Measurements from ENCODE around the gene SERPINA4.

Gene SERPINA4

GRCh38 chr14:94592457-94592856 lies 31.2 kb downstream of the SERPINA4 start:
- TF ChIP-seq CTCF (IDR thresholded peaks at IDR 0.05): no peak
- TF ChIP-seq ZFX (IDR thresholded peaks at IDR 0.05; ENCODE audit: borderline replicate concordance): no peak
- no peak overlapping the region for H3K27ac ChIP-seq

DNA sequence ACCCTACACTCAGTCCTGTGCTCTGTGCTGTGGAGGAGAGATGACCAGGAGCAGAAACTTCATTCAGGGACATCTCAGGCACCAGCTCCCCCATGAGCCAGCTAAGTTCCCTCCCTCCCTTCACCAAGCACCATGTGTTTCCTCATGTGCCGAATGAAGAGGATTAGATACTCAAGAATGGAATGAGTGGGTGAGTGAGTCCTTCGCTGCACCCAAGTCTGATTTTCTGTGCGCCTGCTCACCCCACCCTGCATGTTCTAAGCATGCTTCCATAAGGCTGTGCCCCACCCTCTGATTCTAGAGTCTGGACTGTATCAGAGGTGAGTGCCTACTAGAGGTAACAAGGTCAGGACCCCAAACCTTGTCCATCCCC lies 32.1 kb downstream of the SERPINA4 start:
- no peak for TF ChIP-seq ZFX (IDR thresholded peaks at IDR 0.05; ENCODE audit: borderline replicate concordance)
- no peak for TF ChIP-seq CTCF (IDR thresholded peaks at IDR 0.05)

GRCh38 chr14:94593749-94594431 lies 32.6 kb downstream of the SERPINA4 start:
- no peak for TF ChIP-seq ZFX (IDR thresholded peaks at IDR 0.05; ENCODE audit: borderline replicate concordance)
- TF ChIP-seq CTCF (IDR thresholded peaks at IDR 0.05): no peak
- no peak overlapping the region for H3K27ac ChIP-seq

More for the DNA sequence above, 32.1 kb downstream of the SERPINA4 start:
- H3K27ac ChIP-seq: no peak overlapping the region

DNA sequence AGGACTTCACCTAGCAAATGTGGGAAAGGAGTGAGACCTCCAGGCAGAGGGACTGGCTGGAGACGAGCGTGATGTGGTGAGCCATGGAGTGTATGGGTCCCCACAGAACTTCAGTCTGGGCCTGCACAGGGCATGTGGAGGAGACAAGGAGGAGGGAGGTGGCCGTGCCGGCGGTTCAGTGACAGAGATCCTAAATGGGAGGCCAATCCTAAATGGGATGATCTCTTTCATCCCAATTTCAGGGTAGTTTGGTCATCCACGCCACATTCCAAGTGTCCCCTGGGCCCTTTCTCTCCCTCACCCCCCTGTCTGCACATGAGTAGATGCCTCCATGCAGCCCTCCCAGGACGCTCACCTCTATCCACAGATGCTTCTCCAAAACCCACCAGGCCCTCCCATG lies 33.2 kb downstream of the SERPINA4 start:
- H3K27ac ChIP-seq: no peak overlapping the region
- TF ChIP-seq ZFX (IDR thresholded peaks at IDR 0.05; ENCODE audit: borderline replicate concordance): no peak
- TF ChIP-seq CTCF (IDR thresholded peaks at IDR 0.05): no peak

GRCh38 chr14:94595912-94596311 lies 34.7 kb downstream of the SERPINA4 start:
- no peak overlapping the region for H3K27ac ChIP-seq
- TF ChIP-seq CTCF (IDR thresholded peaks at IDR 0.05): no peak
- TF ChIP-seq ZFX (IDR thresholded peaks at IDR 0.05; ENCODE audit: borderline replicate concordance): no peak

- TF ChIP-seq ZFX (IDR thresholded peaks at IDR 0.05; ENCODE audit: borderline replicate concordance) (no peak), CTCF (IDR thresholded peaks at IDR 0.05) (no peak)
- no peak overlapping the region for H3K27ac ChIP-seq
Observed at GRCh38 chr14:94596361-94596760, 35.1 kb downstream of the SERPINA4 start.

DNA sequence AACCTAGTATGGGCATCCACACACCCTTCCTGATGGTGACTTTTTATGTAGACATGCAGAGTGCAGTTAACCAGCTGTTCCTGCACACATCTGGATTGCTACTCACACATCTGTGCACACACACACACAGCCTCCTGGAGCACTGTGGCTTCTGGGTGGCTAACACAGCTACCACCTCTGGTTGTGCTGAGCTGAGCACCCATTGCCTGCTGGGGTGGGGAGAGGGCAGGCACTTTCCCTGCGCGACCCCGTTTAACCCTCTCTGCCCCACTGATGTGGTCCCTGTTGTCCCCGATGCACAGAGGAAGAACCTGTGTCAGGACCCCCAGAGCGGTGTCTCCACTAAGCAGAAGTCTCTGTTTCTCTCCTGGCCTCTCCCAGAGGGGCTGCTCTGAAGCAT lies 36.5 kb downstream of the SERPINA4 start:
- no peak for TF ChIP-seq ZFX (IDR thresholded peaks at IDR 0.05; ENCODE audit: borderline replicate concordance)
- no peak for TF ChIP-seq CTCF (IDR thresholded peaks at IDR 0.05)

More for the DNA sequence above, 36.5 kb downstream of the SERPINA4 start:
- no peak overlapping the region for H3K27ac ChIP-seq
